ENCODE data around the gene TADA2B.

Gene TADA2B

DNA sequence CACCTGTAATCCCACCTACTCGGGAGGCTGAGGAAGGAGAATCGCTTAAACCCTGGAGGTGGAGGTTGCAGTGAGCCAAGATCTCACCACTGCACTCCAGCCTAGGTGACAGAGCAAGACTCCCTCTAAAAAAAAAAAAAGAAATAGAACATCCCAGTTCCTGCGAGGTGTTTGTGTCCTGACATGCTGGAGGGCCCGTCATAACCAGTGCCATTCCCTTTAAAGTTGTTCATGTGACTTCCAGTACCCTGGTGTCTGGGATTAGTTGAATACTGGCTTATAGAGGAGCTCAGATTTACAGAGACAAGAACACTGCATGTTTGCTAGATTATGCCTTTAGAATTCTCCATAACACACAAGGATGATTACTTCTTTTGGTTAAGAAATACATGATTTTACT, 37.6 kb upstream of the TADA2B start:
- no peaks in the 10 kb centered on the region for H3K4me1 ChIP-seq (ENCODE audit: insufficient read depth, low read length, severe bottlenecking)
- no peaks in the 10 kb centered on the region for H3K27me3 ChIP-seq (ENCODE audit: insufficient read depth, low read length)
- H3K4me3 ChIP-seq (ENCODE audit: low read depth, low read length, poor library complexity, severe bottlenecking) = no peak overlapping the region
- H3K36me3 ChIP-seq (ENCODE audit: insufficient read depth, low read length) = peaks cover 27% of the 10 kb centered on the region
- H3K9me3 ChIP-seq (ENCODE audit: low read length) = no peaks in the 10 kb centered on the region
- H4K20me1 ChIP-seq (ENCODE audit: insufficient read depth, low read length) = no peaks in the 10 kb centered on the region
- no peak overlapping the region for H3K9ac ChIP-seq (ENCODE audit: low read length)
- H3K79me2 ChIP-seq (ENCODE audit: insufficient read depth, low read length) = no peaks in the 10 kb centered on the region
- no peak overlapping the region for H2AFZ ChIP-seq (ENCODE audit: low read length)
- H3F3A ChIP-seq (ENCODE audit: insufficient read depth, low read length) = no peaks in the 10 kb centered on the region
- H3K9me2 ChIP-seq (ENCODE audit: low read depth, low read length) = no peaks in the 10 kb centered on the region
- no peak overlapping the region for H3K4me2 ChIP-seq (ENCODE audit: low read length)
- no peak overlapping the region for H3K27ac ChIP-seq (ENCODE audit: low read depth, low read length, poor library complexity, severe bottlenecking)
- TF ChIP-seq EZH2 (IDR thresholded peaks at IDR 0.05; ENCODE audit: borderline replicate concordance, low read length) = no peak
- TF ChIP-seq, protein P1, sequence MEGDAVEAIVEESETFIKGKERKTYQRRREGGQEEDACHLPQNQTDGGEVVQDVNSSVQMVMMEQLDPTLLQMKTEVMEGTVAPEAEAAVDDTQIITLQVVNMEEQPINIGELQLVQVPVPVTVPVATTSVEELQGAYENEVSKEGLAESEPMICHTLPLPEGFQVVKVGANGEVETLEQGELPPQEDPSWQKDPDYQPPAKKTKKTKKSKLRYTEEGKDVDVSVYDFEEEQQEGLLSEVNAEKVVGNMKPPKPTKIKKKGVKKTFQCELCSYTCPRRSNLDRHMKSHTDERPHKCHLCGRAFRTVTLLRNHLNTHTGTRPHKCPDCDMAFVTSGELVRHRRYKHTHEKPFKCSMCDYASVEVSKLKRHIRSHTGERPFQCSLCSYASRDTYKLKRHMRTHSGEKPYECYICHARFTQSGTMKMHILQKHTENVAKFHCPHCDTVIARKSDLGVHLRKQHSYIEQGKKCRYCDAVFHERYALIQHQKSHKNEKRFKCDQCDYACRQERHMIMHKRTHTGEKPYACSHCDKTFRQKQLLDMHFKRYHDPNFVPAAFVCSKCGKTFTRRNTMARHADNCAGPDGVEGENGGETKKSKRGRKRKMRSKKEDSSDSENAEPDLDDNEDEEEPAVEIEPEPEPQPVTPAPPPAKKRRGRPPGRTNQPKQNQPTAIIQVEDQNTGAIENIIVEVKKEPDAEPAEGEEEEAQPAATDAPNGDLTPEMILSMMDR (IDR thresholded peaks at IDR 0.05; ENCODE audit: low read length) = no peak

DNA sequence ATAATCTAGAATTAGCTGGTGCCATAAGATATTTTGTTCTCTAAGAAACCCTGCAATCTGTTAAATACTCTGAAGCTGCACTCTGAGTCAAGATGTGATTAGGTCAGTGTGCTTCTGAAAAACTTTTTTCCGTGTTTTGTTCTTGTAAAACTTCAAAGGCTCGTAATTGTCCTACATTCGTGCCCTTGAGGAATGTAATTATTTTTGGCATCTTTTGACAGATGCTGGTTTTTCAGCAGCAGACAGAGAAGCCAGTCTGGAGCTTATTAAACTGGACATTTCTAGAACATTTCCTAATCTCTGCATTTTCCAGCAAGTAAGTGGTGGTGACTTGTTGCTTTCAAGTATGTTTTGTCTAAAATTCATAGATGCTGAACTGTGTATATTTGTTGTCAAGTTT, 36.8 kb upstream of the TADA2B start:
- no peaks in the 10 kb centered on the region for H3K9me3 ChIP-seq (ENCODE audit: low read length)
- H3K4me2 ChIP-seq (ENCODE audit: low read length) = no peak overlapping the region
- TF ChIP-seq, protein P1 (IDR thresholded peaks at IDR 0.05; ENCODE audit: low read length) = no peak
- TF ChIP-seq EZH2 (IDR thresholded peaks at IDR 0.05; ENCODE audit: borderline replicate concordance, low read length) = no peak
- H3K4me1 ChIP-seq (ENCODE audit: insufficient read depth, low read length, severe bottlenecking) = no peaks in the 10 kb centered on the region
- H3K36me3 ChIP-seq (ENCODE audit: insufficient read depth, low read length) = peaks cover 25% of the 10 kb centered on the region; the same call in 1 of the 2 replicates
- no peak overlapping the region for H2AFZ ChIP-seq (ENCODE audit: low read length)
- no peaks in the 10 kb centered on the region for H4K20me1 ChIP-seq (ENCODE audit: insufficient read depth, low read length)
- no peaks in the 10 kb centered on the region for H3K27me3 ChIP-seq (ENCODE audit: insufficient read depth, low read length)
- H3K9me2 ChIP-seq (ENCODE audit: low read depth, low read length) = no peaks in the 10 kb centered on the region
- no peaks in the 10 kb centered on the region for H3K79me2 ChIP-seq (ENCODE audit: insufficient read depth, low read length)
- no peak overlapping the region for H3K4me3 ChIP-seq (ENCODE audit: low read depth, low read length, poor library complexity, severe bottlenecking)
- H3F3A ChIP-seq (ENCODE audit: insufficient read depth, low read length) = no peaks in the 10 kb centered on the region
- no peak overlapping the region for H3K27ac ChIP-seq (ENCODE audit: low read depth, low read length, poor library complexity, severe bottlenecking)
- H3K9ac ChIP-seq (ENCODE audit: low read length) = no peak overlapping the region

DNA sequence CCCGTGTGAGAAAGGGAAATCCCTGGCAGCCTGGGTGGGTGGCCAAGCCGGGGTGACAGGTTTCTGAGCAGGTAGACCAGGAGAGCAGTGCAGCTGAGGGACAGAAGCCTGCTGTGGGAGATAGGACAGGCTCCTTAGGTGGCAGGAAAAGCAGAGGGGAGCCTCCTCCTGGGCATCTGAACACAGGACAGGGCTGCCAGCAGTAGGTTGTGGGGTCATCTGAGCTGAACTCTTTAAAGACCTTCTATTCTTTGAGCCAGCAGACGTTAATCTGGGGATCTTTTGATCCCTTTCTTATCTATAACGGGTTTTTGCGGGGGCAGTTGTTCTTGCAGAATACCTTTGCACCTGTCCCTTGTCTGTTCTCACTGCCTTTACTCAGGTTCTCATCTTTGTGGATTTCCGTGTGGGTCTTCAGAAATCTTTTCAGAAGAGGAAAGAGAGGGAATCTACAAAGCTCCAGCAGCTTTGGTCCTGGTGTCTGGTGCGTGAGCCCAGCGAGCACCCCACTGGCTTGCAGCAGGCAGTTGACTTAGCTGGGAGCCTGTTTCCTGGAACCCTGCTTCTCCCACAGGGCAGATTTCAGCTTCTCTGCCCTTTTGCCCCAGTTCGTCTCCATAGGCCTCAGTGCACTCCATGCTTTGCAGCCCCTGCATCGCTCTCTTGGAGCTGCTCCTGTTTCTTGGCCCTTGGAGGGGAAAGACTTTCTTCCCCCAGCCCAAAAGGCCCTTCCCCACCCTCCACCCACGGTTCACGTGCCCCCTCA, 35.8 kb upstream of the TADA2B start:
- H3K27me3 ChIP-seq (ENCODE audit: insufficient read depth, low read length) = no peaks in the 10 kb centered on the region
- H3K79me2 ChIP-seq (ENCODE audit: insufficient read depth, low read length) = no peaks in the 10 kb centered on the region
- H4K20me1 ChIP-seq (ENCODE audit: insufficient read depth, low read length) = no peaks in the 10 kb centered on the region
- no peak overlapping the region for H3K9ac ChIP-seq (ENCODE audit: low read length)
- H3K4me3 ChIP-seq (ENCODE audit: low read depth, low read length, poor library complexity, severe bottlenecking) = no peak overlapping the region
- no peak overlapping the region for H3K4me2 ChIP-seq (ENCODE audit: low read length)
- no peaks in the 10 kb centered on the region for H3K4me1 ChIP-seq (ENCODE audit: insufficient read depth, low read length, severe bottlenecking)
- H3K9me3 ChIP-seq (ENCODE audit: low read length) = no peaks in the 10 kb centered on the region
- H3K27ac ChIP-seq (ENCODE audit: low read depth, low read length, poor library complexity, severe bottlenecking) = no peak overlapping the region
- peaks cover 18% of the 10 kb centered on the region; the same call in 1 of the 2 replicates for H3K36me3 ChIP-seq (ENCODE audit: insufficient read depth, low read length)
- no peaks in the 10 kb centered on the region for H3F3A ChIP-seq (ENCODE audit: insufficient read depth, low read length)
- no peaks in the 10 kb centered on the region for H3K9me2 ChIP-seq (ENCODE audit: low read depth, low read length)
- TF ChIP-seq EZH2 (IDR thresholded peaks at IDR 0.05; ENCODE audit: borderline replicate concordance, low read length) = no peak
- TF ChIP-seq, protein P1 (IDR thresholded peaks at IDR 0.05; ENCODE audit: low read length) = no peak
- H2AFZ ChIP-seq (ENCODE audit: low read length) = no peak overlapping the region

Data from OCI-LY1 (cell line).